Non-pigmented ciliary epithelial cell (primary cell): Measurements from ENCODE around the gene C9orf85.
"Not testable (repeated sequence)": the region's sequence is repeated elsewhere in the genome, so short reads cannot be mapped to it uniquely, and the experiment has no call there.

Experiments
- DNase-seq: peaks from one replicate; pipeline ENCODE4 v3.0.0-alpha.2; 2010; ENCODE audit warnings: low read depth

The C9orf85 gene, protein sequence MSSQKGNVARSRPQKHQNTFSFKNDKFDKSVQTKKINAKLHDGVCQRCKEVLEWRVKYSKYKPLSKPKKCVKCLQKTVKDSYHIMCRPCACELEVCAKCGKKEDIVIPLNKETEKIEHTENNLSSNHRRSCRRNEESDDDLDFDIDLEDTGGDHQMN

GRCh38 chr9:71911061-71911907 is at the start of gene C9orf85, which contains the start of gene ABHD17B:
TSS of gene C9orf85 (plus strand) at chr9:71911639. CDS start at chr9:71911735, 96 bp downstream.
TSS of gene ABHD17B (minus strand) at chr9:71911193. CDS start at chr9:71875080, 36,113 bp downstream.
- peak; percentile 97 for DNase-seq

- DNase-seq, result no peak
Observed at GRCh38 chr9:71863631-71864030, 47.8 kb upstream of the C9orf85 start.

DNA sequence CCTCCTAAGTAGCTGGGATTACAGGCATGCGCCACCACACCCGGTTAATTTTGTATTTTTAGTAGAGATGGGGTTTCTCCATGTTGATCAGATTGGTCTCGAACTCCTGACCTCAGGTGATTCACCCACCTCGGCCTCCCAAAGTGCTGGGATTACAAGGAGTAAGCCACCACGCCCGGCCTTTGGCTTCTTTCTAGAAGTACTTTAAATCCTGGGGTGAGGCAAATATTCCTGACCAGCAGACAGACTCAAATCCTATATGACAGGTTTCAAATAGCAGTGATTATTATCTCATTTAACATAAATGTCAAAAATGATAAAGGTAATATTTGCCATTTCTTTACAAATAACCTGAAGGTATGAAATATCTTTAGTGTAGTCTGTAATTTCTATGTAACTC is 36.1 kb upstream of the C9orf85 start:
- no peak for DNase-seq

DNA sequence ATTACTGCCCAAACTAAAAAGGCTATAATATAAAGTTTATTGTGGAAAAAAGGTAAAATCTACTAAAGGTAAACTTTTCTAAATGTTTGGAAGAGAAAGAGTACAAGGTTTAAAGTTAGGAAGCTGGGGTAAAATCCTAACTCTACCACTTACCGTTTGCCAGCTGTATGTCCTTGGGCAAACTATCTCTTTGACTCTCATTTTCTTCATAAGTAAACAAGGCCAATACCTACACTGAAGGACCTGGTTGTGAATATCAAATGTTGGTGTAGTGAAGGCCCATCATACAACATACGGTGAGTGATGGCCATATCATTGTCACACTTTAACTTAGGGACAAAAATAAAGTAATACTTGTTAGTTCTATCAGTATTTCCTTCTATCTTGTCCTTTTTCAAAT is 35.3 kb upstream of the C9orf85 start:
- DNase-seq, result no peak

DNA sequence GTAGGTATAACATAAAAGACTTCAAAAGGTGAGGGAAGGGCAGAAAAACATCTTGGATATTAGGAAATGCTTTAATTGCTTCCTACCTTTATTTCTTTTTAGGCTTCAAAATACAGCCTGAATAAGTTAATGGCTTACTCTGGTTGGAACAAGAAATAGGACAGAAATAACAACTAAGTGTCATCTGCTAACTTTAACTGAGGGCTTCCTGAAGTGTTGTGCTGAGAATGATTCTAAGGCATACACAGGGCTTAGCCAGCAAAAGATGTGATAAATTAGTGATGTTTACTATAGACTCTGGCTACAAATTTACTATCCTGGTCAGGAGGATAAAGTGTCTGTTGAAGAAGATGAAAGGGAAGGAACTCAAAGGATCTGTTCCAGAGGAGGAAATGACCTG is 34.6 kb upstream of the C9orf85 start:
- DNase-seq, result no peak

DNA sequence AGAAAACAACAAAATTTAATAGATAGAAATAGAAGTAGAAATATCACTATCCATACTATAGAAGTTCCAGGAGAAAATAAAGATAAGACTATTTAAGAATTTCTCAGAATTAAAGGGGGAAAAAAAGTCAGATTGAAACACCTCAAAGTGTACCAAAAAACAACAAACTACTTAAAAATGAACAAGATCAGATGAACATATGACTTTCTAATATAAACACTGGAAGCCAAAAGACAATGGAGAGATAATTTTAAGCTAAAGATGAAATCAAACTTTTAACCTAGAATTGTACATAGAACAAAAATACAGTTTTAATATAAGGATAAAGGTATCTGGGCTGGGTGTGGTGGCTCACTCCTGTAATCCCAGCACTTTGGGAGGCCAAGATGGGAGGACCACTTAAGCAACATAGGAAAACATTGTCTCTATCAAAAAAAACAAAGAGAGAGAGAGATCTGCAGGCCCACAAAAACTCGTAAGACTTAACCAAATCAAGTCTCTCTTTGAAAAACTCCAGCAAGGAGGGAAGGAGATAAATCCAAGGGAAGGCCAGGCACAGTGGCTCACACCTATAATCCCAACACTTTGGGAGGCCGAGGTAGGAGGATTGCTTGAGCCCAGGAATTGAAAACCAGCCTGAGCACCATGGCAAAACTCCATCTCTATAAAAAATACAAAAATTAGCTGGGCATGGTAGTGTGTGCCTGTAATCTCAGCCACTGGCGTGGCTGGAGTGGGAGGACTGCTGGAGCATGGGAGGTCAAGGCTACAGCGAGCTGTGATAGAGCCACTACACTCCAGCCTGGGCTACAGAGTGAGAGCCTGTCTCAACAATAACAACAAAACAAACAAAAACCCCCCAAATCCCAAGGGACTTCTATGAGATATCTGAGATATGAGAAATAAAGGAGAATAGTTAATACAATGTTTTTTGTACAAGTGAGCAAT is 32.8 kb upstream of the C9orf85 start:
- DNase-seq, result no peak

- no peak for DNase-seq
Observed at GRCh38 chr9:71879644-71880174, 31.7 kb upstream of the C9orf85 start.

DNA sequence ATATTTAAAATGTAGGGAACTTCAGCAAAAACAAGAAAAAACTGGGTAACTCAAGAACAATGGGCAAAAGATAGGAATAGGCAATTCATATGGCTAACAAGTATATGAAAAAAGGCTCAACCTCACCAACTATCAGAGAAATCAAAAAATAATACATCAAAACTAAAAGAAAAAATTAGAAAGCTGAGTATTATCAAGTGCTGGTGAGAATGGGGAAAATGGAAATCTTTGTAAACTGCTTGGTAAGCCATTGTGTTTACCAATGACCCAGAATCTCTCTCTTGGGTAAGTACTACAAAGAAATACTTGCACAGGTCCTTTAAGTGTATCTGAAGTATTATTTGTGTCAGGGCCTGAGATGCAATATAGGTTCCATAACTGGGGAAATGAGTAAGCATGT is 27.4 kb upstream of the C9orf85 start:
- no peak for DNase-seq

DNA sequence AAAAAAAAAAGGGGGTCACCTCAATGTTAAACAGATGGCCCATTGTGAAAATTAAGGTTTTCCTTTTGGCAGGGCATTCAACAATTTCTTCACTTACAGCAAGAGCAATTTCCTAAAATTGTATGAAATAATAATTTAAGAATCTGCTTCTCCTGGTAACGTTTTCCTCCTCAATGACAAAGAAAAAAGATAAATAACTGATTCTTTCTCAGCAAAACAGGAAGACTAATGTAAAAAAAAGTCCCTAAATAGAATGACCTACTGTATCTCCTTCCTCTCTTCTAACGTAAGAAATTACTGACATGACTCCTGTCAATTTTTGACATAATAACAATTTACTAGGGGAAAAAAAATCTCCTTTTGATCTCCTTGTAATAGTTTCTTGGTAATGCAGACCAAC is 26.0 kb upstream of the C9orf85 start:
- DNase-seq, result no peak

DNA sequence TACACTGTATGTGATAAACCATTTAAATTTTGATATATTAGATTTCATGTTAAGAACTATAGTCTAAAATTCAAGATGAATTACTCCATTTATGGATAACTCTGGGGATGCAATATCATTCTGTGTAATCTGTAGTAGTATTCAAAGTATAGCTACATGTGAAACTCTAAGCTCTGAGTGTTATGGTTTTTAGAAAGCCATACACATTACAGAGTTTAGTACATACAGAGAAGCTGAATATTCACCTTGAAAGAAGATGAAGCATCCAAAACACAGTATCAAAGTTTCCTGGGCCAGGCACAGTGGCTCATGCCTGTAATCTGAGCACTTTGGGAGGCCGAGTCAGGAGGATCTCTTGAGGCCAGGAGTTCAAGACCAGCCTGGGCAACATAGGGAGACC is 25.4 kb upstream of the C9orf85 start:
- no peak for DNase-seq

DNA sequence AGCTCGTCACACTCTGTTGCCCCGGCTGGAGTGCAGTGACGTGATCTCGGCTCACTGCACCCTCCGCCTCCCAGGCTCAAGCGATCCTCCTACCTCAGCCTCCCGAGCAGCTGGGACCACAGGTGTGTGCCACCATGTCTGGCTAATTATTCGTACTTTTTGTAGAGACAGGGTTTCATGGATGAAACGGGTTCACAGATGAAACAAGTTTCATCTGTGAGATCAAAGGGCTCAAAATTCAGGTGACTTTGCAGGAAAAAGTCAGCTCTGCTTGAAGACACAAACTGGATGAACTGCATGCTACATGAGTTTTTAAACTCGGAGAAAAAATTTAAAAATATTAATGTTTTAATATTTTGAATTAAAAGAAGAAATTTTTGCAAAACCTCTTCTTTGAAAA is 24.9 kb upstream of the C9orf85 start:
- no peak for DNase-seq

- DNase-seq, result no peak
Observed at GRCh38 chr9:71887362-71887761, 24.1 kb upstream of the C9orf85 start.

DNA sequence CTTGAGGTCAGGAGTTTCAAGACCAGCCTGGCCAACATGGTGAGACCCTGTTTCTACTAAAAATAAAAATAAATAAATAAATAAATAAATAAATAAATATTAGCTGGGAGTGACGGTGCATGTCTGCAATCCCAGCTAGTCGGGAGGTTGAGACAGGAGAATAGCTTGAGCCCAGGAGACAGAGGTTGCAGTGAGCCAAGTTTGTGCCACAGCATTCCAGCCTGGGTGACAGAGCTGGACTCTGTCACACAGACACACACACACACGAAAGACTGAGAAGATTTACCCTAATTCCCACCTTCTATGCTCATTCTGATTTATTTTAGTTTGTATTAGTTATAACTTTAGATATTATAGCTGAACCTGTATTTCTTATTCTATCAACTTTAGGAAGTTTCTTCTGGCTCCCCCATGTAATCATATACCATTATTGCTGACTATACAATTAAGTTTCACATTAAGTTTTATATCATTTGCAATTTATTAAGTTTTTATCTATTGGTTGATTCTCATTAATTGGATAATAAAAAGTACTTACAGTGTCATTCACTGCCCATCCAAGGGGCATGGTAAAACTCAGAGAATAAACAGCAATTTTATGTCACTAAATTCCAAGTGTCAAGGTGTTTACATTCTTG is 21.3 kb upstream of the C9orf85 start:
- no peak for DNase-seq

DNA sequence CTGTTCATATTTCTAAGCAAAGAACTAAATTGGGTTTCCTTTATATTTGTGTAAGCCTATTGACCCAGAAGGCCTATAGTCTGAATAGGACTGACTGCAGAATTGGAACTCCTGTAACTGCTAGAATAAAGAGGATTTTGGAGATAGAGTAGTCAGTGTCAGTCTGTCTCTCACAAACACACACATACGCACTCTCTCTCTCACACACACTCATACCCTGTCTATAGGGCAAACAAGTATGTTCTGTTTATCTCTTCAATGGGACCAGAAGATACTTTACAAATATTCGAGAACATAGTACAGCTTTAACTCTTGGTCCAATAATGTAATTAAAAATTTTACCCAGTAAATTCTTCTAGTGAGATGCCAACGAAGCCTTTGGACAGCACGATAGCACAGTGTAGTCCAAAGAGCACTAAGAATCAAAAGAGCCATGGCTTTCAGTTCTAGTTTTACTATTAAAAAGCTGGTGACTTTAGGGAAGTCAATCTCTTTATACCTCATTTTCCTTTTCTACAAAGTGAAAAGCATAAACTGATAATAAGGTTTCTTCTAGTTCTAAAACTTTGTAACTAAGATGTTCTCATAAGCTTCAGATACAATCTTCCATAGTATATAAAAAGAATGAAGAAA is 19.8 kb upstream of the C9orf85 start:
- no peak for DNase-seq

- no peak for DNase-seq
Observed at GRCh38 chr9:71895117-71895516, 16.3 kb upstream of the C9orf85 start.

DNA sequence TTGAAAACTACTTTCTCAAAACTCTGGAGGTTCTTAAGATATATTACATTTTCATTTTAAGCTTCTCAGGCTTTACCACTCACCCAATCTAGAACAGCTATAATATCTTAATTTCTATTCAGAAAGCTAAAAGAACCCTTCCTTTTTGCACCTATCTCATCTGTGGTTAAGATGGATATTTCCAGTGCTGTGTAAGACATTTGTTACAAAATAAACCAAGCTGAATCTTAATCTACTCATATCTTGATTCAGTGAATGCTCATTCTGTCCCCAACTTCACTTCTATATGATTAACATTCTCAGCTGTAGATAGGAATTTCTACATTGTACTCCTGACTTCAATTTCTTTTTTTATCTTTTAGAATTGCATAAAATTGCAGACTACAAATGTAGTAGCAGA is 15.5 kb upstream of the C9orf85 start:
- DNase-seq, result no peak

DNA sequence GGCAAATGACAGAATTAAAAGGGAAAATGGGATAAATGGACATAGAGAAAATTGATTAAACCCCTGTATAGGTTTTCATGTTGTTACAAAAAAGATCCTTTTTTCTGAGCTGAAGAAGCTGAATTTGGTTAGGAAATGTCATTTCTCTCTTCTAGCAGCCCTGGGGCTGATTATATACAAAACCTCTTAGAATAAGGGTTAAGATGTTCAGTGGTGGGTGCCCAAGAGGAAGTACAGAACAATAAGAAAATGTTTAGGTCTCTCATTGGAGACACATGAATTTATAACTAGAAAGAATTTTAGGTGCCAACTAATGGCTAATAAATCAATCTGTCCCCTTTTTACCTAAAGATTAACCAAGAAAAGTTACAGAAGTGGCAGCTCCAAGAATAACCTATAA is 14.7 kb upstream of the C9orf85 start:
- DNase-seq, result no peak

DNA sequence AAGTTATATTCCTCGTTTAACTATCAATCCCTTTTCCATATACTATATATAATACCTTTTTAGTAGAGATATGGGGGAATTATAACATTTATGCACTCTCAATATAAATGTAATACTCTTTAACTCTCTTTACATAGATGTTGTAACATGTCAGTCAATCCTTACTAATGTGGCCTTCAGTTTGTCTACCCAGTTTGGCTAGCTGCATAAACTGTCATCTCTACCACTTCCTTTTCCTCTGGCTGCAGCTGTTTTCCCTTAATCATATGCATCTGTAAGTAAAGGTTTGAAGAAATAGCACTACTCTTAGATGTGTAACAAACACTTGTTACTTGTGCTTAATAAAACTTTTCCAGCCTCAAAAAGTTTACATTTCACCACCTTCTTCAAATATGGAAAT is 13.9 kb upstream of the C9orf85 start:
- no peak for DNase-seq

- DNase-seq, result not testable (repeated sequence)
Observed at GRCh38 chr9:71898756-71899155, 12.7 kb upstream of the C9orf85 start.

DNA sequence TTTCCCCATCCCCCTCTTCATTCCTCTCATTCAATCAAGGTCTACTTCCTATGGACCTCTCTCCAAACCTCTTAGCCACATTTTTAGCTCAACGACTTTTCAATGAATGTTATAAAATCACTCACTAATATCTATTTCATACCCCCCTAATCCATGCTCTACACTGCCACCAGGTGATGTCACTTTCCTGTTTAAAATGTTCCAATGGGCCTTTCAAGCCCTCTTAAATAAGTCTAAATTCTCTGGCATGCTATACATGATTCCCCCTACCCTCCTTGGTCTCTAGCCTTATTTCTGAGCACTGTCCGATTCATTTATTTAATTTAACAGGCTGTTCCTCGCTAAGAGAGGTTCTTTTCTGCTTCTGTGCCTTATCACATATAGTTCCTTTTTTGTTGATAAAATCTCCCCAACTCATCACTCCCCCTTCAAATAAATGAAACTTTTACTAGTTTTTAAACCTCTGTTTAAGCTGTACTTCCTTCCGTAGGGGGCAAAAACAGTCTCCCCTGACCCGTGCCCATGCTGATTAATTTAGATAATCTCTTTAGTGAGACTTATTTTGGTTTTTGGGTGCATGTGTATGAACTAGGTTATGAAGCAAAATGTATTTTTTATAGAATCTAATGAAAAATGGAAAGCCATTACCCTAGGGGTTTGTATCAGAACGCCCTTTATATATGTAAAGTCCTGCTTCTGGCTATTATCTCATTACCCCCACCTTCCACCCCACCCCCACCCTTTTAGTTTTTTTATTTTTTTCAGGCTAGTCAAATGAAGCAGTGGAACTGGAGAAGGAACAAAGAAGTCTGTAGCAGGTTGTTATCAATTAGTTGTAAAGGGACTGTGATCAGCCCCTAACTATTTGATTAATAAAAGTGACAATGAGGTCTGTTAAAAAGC is 9.5 kb upstream of the C9orf85 start:
- DNase-seq, result no peak
